GM12874 (cell line): ENCODE measurements around the gene CAPS.

Experiments used
- TF ChIP-seq, protein P1 (sequence below): IDR thresholded peaks from 2 replicates; pipeline ENCODE4 v1.5.1; 2011; ENCODE audit warnings: low read depth, mild to moderate bottlenecking, control low read depth, low read length, moderate library complexity; ENCODE audit not compliant: insufficient read depth

The CAPS gene

GRCh38 chr19:5964816-5965565 is 50.9 kb downstream of the CAPS start:
- TF ChIP-seq, protein P1, sequence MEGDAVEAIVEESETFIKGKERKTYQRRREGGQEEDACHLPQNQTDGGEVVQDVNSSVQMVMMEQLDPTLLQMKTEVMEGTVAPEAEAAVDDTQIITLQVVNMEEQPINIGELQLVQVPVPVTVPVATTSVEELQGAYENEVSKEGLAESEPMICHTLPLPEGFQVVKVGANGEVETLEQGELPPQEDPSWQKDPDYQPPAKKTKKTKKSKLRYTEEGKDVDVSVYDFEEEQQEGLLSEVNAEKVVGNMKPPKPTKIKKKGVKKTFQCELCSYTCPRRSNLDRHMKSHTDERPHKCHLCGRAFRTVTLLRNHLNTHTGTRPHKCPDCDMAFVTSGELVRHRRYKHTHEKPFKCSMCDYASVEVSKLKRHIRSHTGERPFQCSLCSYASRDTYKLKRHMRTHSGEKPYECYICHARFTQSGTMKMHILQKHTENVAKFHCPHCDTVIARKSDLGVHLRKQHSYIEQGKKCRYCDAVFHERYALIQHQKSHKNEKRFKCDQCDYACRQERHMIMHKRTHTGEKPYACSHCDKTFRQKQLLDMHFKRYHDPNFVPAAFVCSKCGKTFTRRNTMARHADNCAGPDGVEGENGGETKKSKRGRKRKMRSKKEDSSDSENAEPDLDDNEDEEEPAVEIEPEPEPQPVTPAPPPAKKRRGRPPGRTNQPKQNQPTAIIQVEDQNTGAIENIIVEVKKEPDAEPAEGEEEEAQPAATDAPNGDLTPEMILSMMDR, result no peak
